ENCODE data around the gene PHF13. TPM values are rescaled to one million over a fixed set of nuclear protein-coding genes. Genes with fewer than 3 reads are reported as not detected.

The PHF13 gene
- total and polyA plus RNA-seq, 9 of the 15 experiments (the other 6 are each of a cell fraction or from before 2014, with no cell fraction given), result 1.8 to 36.1 (median 11.7) TPM

DNA sequence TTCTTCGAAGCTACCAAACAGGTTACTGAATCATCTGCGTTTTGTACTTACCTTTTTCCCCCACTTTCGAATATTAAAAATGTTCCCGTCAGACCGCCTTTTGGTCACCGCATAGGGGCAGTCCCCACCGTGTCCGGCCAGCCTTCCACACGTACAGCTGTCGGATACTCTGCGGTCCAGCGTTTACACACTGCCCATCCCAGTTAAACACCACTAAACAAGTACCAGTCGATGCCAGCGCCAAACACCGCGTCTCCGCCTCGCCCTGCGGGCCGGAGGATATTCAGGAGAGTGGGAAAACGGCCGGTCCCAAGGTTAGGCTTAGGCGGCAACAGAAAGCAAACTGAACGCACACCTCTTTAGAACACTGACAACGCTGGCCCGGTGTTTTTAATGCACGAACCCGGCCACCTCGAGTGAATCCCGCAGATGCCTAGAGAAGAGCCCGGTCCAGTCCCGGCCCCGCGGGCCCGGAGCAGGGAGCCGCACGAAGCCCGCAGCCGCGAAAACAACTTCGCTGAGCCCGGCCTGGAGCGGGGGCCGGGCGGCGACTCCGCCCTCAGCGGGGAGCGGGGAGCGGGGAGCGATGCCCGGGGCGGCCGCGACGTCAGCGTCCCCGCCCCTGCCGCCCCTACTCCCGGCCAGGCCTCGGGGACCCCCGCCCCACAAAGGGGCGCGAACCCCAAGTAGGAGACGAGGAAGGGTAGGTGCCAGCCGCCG, 730 bp upstream of the PHF13 start (continued):
- TF ChIP-seq, protein P1, sequence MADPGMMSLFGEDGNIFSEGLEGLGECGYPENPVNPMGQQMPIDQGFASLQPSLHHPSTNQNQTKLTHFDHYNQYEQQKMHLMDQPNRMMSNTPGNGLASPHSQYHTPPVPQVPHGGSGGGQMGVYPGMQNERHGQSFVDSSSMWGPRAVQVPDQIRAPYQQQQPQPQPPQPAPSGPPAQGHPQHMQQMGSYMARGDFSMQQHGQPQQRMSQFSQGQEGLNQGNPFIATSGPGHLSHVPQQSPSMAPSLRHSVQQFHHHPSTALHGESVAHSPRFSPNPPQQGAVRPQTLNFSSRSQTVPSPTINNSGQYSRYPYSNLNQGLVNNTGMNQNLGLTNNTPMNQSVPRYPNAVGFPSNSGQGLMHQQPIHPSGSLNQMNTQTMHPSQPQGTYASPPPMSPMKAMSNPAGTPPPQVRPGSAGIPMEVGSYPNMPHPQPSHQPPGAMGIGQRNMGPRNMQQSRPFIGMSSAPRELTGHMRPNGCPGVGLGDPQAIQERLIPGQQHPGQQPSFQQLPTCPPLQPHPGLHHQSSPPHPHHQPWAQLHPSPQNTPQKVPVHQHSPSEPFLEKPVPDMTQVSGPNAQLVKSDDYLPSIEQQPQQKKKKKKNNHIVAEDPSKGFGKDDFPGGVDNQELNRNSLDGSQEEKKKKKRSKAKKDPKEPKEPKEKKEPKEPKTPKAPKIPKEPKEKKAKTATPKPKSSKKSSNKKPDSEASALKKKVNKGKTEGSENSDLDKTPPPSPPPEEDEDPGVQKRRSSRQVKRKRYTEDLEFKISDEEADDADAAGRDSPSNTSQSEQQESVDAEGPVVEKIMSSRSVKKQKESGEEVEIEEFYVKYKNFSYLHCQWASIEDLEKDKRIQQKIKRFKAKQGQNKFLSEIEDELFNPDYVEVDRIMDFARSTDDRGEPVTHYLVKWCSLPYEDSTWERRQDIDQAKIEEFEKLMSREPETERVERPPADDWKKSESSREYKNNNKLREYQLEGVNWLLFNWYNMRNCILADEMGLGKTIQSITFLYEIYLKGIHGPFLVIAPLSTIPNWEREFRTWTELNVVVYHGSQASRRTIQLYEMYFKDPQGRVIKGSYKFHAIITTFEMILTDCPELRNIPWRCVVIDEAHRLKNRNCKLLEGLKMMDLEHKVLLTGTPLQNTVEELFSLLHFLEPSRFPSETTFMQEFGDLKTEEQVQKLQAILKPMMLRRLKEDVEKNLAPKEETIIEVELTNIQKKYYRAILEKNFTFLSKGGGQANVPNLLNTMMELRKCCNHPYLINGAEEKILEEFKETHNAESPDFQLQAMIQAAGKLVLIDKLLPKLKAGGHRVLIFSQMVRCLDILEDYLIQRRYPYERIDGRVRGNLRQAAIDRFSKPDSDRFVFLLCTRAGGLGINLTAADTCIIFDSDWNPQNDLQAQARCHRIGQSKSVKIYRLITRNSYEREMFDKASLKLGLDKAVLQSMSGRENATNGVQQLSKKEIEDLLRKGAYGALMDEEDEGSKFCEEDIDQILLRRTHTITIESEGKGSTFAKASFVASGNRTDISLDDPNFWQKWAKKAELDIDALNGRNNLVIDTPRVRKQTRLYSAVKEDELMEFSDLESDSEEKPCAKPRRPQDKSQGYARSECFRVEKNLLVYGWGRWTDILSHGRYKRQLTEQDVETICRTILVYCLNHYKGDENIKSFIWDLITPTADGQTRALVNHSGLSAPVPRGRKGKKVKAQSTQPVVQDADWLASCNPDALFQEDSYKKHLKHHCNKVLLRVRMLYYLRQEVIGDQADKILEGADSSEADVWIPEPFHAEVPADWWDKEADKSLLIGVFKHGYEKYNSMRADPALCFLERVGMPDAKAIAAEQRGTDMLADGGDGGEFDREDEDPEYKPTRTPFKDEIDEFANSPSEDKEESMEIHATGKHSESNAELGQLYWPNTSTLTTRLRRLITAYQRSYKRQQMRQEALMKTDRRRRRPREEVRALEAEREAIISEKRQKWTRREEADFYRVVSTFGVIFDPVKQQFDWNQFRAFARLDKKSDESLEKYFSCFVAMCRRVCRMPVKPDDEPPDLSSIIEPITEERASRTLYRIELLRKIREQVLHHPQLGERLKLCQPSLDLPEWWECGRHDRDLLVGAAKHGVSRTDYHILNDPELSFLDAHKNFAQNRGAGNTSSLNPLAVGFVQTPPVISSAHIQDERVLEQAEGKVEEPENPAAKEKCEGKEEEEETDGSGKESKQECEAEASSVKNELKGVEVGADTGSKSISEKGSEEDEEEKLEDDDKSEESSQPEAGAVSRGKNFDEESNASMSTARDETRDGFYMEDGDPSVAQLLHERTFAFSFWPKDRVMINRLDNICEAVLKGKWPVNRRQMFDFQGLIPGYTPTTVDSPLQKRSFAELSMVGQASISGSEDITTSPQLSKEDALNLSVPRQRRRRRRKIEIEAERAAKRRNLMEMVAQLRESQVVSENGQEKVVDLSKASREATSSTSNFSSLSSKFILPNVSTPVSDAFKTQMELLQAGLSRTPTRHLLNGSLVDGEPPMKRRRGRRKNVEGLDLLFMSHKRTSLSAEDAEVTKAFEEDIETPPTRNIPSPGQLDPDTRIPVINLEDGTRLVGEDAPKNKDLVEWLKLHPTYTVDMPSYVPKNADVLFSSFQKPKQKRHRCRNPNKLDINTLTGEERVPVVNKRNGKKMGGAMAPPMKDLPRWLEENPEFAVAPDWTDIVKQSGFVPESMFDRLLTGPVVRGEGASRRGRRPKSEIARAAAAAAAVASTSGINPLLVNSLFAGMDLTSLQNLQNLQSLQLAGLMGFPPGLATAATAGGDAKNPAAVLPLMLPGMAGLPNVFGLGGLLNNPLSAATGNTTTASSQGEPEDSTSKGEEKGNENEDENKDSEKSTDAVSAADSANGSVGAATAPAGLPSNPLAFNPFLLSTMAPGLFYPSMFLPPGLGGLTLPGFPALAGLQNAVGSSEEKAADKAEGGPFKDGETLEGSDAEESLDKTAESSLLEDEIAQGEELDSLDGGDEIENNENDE (IDR thresholded peaks at IDR 0.05; ENCODE audit: low read depth, low read length), result no peak
- TF ChIP-seq, protein P2, sequence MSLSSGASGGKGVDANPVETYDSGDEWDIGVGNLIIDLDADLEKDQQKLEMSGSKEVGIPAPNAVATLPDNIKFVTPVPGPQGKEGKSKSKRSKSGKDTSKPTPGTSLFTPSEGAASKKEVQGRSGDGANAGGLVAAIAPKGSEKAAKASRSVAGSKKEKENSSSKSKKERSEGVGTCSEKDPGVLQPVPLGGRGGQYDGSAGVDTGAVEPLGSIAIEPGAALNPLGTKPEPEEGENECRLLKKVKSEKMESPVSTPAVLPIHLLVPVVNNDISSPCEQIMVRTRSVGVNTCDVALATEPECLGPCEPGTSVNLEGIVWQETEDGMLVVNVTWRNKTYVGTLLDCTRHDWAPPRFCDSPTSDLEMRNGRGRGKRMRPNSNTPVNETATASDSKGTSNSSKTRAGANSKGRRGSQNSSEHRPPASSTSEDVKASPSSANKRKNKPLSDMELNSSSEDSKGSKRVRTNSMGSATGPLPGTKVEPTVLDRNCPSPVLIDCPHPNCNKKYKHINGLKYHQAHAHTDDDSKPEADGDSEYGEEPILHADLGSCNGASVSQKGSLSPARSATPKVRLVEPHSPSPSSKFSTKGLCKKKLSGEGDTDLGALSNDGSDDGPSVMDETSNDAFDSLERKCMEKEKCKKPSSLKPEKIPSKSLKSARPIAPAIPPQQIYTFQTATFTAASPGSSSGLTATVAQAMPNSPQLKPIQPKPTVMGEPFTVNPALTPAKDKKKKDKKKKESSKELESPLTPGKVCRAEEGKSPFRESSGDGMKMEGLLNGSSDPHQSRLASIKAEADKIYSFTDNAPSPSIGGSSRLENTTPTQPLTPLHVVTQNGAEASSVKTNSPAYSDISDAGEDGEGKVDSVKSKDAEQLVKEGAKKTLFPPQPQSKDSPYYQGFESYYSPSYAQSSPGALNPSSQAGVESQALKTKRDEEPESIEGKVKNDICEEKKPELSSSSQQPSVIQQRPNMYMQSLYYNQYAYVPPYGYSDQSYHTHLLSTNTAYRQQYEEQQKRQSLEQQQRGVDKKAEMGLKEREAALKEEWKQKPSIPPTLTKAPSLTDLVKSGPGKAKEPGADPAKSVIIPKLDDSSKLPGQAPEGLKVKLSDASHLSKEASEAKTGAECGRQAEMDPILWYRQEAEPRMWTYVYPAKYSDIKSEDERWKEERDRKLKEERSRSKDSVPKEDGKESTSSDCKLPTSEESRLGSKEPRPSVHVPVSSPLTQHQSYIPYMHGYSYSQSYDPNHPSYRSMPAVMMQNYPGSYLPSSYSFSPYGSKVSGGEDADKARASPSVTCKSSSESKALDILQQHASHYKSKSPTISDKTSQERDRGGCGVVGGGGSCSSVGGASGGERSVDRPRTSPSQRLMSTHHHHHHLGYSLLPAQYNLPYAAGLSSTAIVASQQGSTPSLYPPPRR (CRISPR knock-in tag; IDR thresholded peaks at IDR 0.05; ENCODE audit: borderline replicate concordance), result no peak
- TF ChIP-seq, protein P3, sequence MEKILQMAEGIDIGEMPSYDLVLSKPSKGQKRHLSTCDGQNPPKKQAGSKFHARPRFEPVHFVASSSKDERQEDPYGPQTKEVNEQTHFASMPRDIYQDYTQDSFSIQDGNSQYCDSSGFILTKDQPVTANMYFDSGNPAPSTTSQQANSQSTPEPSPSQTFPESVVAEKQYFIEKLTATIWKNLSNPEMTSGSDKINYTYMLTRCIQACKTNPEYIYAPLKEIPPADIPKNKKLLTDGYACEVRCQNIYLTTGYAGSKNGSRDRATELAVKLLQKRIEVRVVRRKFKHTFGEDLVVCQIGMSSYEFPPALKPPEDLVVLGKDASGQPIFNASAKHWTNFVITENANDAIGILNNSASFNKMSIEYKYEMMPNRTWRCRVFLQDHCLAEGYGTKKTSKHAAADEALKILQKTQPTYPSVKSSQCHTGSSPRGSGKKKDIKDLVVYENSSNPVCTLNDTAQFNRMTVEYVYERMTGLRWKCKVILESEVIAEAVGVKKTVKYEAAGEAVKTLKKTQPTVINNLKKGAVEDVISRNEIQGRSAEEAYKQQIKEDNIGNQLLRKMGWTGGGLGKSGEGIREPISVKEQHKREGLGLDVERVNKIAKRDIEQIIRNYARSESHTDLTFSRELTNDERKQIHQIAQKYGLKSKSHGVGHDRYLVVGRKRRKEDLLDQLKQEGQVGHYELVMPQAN (IDR thresholded peaks at IDR 0.05; ENCODE audit: borderline replicate concordance), result peak; percentile 79
- TF ChIP-seq ETV5 (CRISPR knock-in tag; IDR thresholded peaks at IDR 0.05; ENCODE audit: low read depth) (0 out of 2 replicates have a peak, but pooled peaks have one; percentile 7), CTBP1 (IDR thresholded peaks at IDR 0.05; ENCODE audit: borderline replicate concordance) (peak; percentile 79; the same call in 1 of the 2 replicates), PHF8 (IDR thresholded peaks at IDR 0.05; ENCODE audit: borderline replicate concordance, low read length) (peak; percentile 61), HNRNPLL (IDR thresholded peaks at IDR 0.05; ENCODE audit: low read depth, low read length, poor library complexity, severe bottlenecking) (peak; percentile 50)

All from K562 (cell line).